HEK293T (cell line): ENCODE results near the gene UTF1.

Experiments used
- BHLHE40 ChIP-seq: fragments of 450-650 bp; IDR thresholded peaks from 2 replicates; pipeline ENCODE4 v1.6.1; 2016; ENCODE audit warnings: mild to moderate bottlenecking, moderate library complexity, borderline replicate concordance
- CTBP1 ChIP-seq: fragments of 450-650 bp; IDR thresholded peaks from 2 replicates; pipeline ENCODE4 v1.6.1; 2016; ENCODE audit warnings: borderline replicate concordance
- PKNOX1 ChIP-seq: fragments of 450-650 bp; IDR thresholded peaks from 2 replicates; pipeline ENCODE4 v1.6.1; 2016

- no peak for TF ChIP-seq BHLHE40
- no peak for TF ChIP-seq CTBP1
- TF ChIP-seq PKNOX1: no peak
Observed at GRCh38 chr10:133264461-133264860, 34.4 kb downstream of the UTF1 start.
